ENCODE data around the gene DDAH1. TPM values are rescaled to one million over a fixed set of nuclear protein-coding genes. Genes with fewer than 3 reads are reported as not detected.

DDAH1 gene
- polyA plus RNA-seq, 1 donor from 2014 or later = 42.7 TPM

DNA sequence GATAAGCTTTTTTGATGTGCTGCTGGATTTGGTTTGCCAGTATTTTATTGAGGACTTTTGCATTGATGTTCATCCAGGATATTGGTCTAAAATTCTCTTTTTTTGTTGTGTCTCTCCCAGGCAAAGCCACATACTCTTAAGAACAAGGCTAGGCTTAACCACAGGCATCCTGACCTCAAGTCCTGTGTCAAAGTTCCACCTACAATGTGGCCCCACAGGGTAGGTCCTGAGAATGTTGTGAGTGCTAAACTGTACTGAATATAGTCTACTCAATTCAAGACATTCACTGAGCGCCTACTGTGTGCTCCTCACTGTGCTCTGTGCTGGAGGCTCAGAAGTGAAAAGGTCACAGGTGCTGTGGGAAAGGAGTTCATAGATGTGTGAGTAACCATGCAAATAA, 20.6 kb downstream of the DDAH1 start:
- no peak for TF ChIP-seq POLR2AphosphoS5 (IDR thresholded peaks at IDR 0.05)
- no peak for TF ChIP-seq TAF1 (IDR thresholded peaks at IDR 0.05; ENCODE audit: low read depth)
- TF ChIP-seq EZH2 (IDR thresholded peaks at IDR 0.05; ENCODE audit: borderline replicate concordance, insufficient read depth, low read length, poor library complexity, severe bottlenecking) = no peak
- TF ChIP-seq SMC3 (conservative IDR thresholded peaks at IDR 0.05; ENCODE audit: poor library complexity) = no peak
- TF ChIP-seq RAD21 (conservative IDR thresholded peaks at IDR 0.05) = no peak
- TF ChIP-seq, protein P1, sequence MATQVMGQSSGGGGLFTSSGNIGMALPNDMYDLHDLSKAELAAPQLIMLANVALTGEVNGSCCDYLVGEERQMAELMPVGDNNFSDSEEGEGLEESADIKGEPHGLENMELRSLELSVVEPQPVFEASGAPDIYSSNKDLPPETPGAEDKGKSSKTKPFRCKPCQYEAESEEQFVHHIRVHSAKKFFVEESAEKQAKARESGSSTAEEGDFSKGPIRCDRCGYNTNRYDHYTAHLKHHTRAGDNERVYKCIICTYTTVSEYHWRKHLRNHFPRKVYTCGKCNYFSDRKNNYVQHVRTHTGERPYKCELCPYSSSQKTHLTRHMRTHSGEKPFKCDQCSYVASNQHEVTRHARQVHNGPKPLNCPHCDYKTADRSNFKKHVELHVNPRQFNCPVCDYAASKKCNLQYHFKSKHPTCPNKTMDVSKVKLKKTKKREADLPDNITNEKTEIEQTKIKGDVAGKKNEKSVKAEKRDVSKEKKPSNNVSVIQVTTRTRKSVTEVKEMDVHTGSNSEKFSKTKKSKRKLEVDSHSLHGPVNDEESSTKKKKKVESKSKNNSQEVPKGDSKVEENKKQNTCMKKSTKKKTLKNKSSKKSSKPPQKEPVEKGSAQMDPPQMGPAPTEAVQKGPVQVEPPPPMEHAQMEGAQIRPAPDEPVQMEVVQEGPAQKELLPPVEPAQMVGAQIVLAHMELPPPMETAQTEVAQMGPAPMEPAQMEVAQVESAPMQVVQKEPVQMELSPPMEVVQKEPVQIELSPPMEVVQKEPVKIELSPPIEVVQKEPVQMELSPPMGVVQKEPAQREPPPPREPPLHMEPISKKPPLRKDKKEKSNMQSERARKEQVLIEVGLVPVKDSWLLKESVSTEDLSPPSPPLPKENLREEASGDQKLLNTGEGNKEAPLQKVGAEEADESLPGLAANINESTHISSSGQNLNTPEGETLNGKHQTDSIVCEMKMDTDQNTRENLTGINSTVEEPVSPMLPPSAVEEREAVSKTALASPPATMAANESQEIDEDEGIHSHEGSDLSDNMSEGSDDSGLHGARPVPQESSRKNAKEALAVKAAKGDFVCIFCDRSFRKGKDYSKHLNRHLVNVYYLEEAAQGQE (IDR thresholded peaks at IDR 0.05; ENCODE audit: borderline replicate concordance) = no peak
- no peak for TF ChIP-seq CTCF (IDR thresholded peaks at IDR 0.05; ENCODE audit: poor library complexity, severe bottlenecking)
- TF ChIP-seq MXI1 (conservative IDR thresholded peaks at IDR 0.05; ENCODE audit: poor library complexity, severe bottlenecking) = no peak
- no peak for TF ChIP-seq EP300 (conservative IDR thresholded peaks at IDR 0.05; ENCODE audit: poor library complexity, severe bottlenecking)
- Histone ChIP-seq H3K9me3 (ENCODE audit: low read length) (no peaks in the 10 kb centered on the region), H3K4me3 (ENCODE audit: low read length) (no peak overlapping the region), H2AFZ (ENCODE audit: low read depth, low read length) (no peak overlapping the region), H3K79me2 (replicated peaks; ENCODE audit: insufficient read depth, low read length) (peaks cover 21% of the 10 kb centered on the region), H3K9me2 (ENCODE audit: insufficient read depth, low read length) (no peaks in the 10 kb centered on the region), H3K27ac (ENCODE audit: low read length) (no peak overlapping the region), H3F3A (ENCODE audit: insufficient read depth, low read length, poor library complexity, severe bottlenecking) (no peaks in the 10 kb centered on the region), H4K20me1 (ENCODE audit: insufficient read depth) (no peaks in the 10 kb centered on the region), H3K27me3 (ENCODE audit: insufficient read depth, low read depth, low read length) (no peaks in the 10 kb centered on the region), H3K36me3 (ENCODE audit: insufficient read depth, low read length) (peaks cover 5% of the 10 kb centered on the region), H3K4me2 (ENCODE audit: low read length) (no peak overlapping the region), H3K9ac (ENCODE audit: low read length) (no peak overlapping the region)

DNA sequence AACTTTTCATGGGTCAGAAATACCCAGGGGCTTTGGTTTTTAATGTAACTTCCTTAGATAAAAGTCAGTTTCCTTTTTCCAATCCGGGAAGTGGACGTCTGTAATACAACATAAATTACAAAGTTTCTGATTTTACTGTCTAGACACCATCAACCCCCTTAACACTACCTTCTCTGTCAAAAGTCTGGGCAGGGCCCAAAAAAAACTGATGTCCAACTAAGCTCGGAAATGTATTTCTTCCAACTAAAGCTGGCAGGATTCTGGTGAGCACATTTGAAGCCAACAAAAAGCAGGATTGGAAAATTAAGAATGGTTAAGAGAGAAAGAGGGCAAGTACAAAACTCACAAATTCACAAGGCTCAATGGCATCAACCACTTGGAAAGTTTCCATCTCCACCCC, 24.3 kb downstream of the DDAH1 start:
- H3K27me3 ChIP-seq (ENCODE audit: insufficient read depth, low read depth, low read length) = no peaks in the 10 kb centered on the region
- H4K20me1 ChIP-seq (ENCODE audit: insufficient read depth) = no peaks in the 10 kb centered on the region
- no peak for TF ChIP-seq EP300 (conservative IDR thresholded peaks at IDR 0.05; ENCODE audit: poor library complexity, severe bottlenecking)
- TF ChIP-seq, protein P1 (IDR thresholded peaks at IDR 0.05; ENCODE audit: borderline replicate concordance) = no peak
- no peak for TF ChIP-seq SMC3 (conservative IDR thresholded peaks at IDR 0.05; ENCODE audit: poor library complexity)
- TF ChIP-seq RAD21 (conservative IDR thresholded peaks at IDR 0.05) = no peak
- TF ChIP-seq TAF1 (IDR thresholded peaks at IDR 0.05; ENCODE audit: low read depth) = no peak
- no peaks in the 10 kb centered on the region for H3K9me3 ChIP-seq (ENCODE audit: low read length)
- no peak overlapping the region for H3K27ac ChIP-seq (ENCODE audit: low read length)
- H3K4me2 ChIP-seq (ENCODE audit: low read length) = no peak overlapping the region
- H3F3A ChIP-seq (ENCODE audit: insufficient read depth, low read length, poor library complexity, severe bottlenecking) = no peaks in the 10 kb centered on the region
- no peaks in the 10 kb centered on the region for H3K36me3 ChIP-seq (ENCODE audit: insufficient read depth, low read length)
- H3K9me2 ChIP-seq (ENCODE audit: insufficient read depth, low read length) = no peaks in the 10 kb centered on the region
- no peak overlapping the region for H3K4me3 ChIP-seq (ENCODE audit: low read length)
- no peak overlapping the region for H3K9ac ChIP-seq (ENCODE audit: low read length)
- peaks cover 4% of the 10 kb centered on the region for H3K79me2 ChIP-seq (replicated peaks; ENCODE audit: insufficient read depth, low read length)
- no peak overlapping the region for H2AFZ ChIP-seq (ENCODE audit: low read depth, low read length)

All from neural cell (in vitro differentiated cells).